Pulmonary artery endothelial cell (primary cell): ENCODE results near the gene TMEM239. TPM values are rescaled to one million over a fixed set of nuclear protein-coding genes. Genes with fewer than 3 reads are reported as not detected.
"Not testable (repeated sequence)": the region's sequence is repeated elsewhere in the genome, so short reads cannot be mapped to it uniquely, and the experiment has no call there.

ENCODE experiments used
- DNase-seq: peaks from one replicate; pipeline ENCODE4 v3.0.0-alpha.2; 2011; ENCODE audit warnings: low read depth, low spot score
- total RNA-seq: library from RNA; depleted of rRNA; stranded (reverse); fragments of >200 nt; gene quantifications from 2 replicates; pipeline ENCODE4 v1.2.3, GENCODE V29; 2014

The TMEM239 gene
- total RNA-seq, 1 donor from 2014 or later, result not detected

- no peak for DNase-seq
Observed at GRCh38 chr20:2820084-2820895, 4.1 kb downstream of the TMEM239 start.

GRCh38 chr20:2820896-2821869, 5.0 kb downstream of the TMEM239 start:
- DNase-seq, result no peak

- no peak for DNase-seq
Observed at GRCh38 chr20:2822073-2822472, 5.9 kb downstream of the TMEM239 start.

- DNase-seq, result no peak
Observed at GRCh38 chr20:2825761-2826160, 9.6 kb downstream of the TMEM239 start.

GRCh38 chr20:2826655-2827054, 10.5 kb downstream of the TMEM239 start:
- no peak for DNase-seq

- DNase-seq, result no peak
Observed at GRCh38 chr20:2829376-2829775, 13.2 kb downstream of the TMEM239 start.

- DNase-seq, result not testable (repeated sequence)
Observed at GRCh38 chr20:2831206-2831605, 15.0 kb downstream of the TMEM239 start.

GRCh38 chr20:2833761-2834160, 17.6 kb downstream of the TMEM239 start:
- no peak for DNase-seq

GRCh38 chr20:2834401-2835110, 18.4 kb downstream of the TMEM239 start:
- DNase-seq, result no peak

- DNase-seq, result no peak
Observed at GRCh38 chr20:2835331-2835796, 19.2 kb downstream of the TMEM239 start.

GRCh38 chr20:2836035-2836434, 19.9 kb downstream of the TMEM239 start:
- no peak for DNase-seq

GRCh38 chr20:2837221-2837960, 21.2 kb downstream of the TMEM239 start:
- no peak for DNase-seq

- no peak for DNase-seq
Observed at GRCh38 chr20:2838170-2838797, 22.1 kb downstream of the TMEM239 start.

GRCh38 chr20:2838847-2839671, 22.9 kb downstream of the TMEM239 start:
- no peak for DNase-seq

GRCh38 chr20:2839732-2840137, 23.6 kb downstream of the TMEM239 start:
- DNase-seq, result no peak

GRCh38 chr20:2840138-2840966, 24.2 kb downstream of the TMEM239 start, which contains the start of the genes PCED1A and VPS16:
PCED1A (minus strand) TSS chr20:2840655; CDS start chr20:2839912, 743 bp downstream.
VPS16 (plus strand) TSS chr20:2840745; CDS start chr20:2840775, 30 bp downstream.
- peak; percentile 45 for DNase-seq

- DNase-seq, result no peak
Observed at GRCh38 chr20:2840967-2841531, 24.9 kb downstream of the TMEM239 start.

- no peak for DNase-seq
Observed at GRCh38 chr20:2845607-2846006, 29.4 kb downstream of the TMEM239 start.
